NOMO-1 (cell line): Measurements from ENCODE around the gene COQ10A.
"Not testable (repeated sequence)": the region's sequence is repeated elsewhere in the genome, so short reads cannot be mapped to it uniquely, and the experiment has no call there.

Source experiments
- DNase-seq, 2 experiments: peaks; one replicate each; lab custom pipeline; 2025; ENCODE audit not compliant: unreplicated experiment in 2 of 2; lab: John Stamatoyannopoulos, UW

The COQ10A gene

GRCh38 chr12:56274299-56274698 is 7.6 kb downstream of the COQ10A start:
- DNase-seq = no peak

GRCh38 chr12:56278905-56279304 is 12.2 kb downstream of the COQ10A start:
- DNase-seq = no peak

GRCh38 chr12:56280849-56281248 is 14.1 kb downstream of the COQ10A start:
- no peak for DNase-seq

- DNase-seq = no peak
Measured at GRCh38 chr12:56282030-56282429, 15.3 kb downstream of the COQ10A start.

- DNase-seq = no peak
Measured at GRCh38 chr12:56282579-56282978, 15.8 kb downstream of the COQ10A start.

- not testable (repeated sequence) for DNase-seq
Measured at GRCh38 chr12:56284263-56284662, 17.5 kb downstream of the COQ10A start.

- no peak for DNase-seq
Measured at GRCh38 chr12:56286044-56286830, 19.5 kb downstream of the COQ10A start.

- DNase-seq = peak; percentile 14 to 37
Measured at GRCh38 chr12:56288705-56289387, 22.1 kb downstream of the COQ10A start.

- DNase-seq = no peak
Measured at GRCh38 chr12:56293795-56294194, 27.1 kb downstream of the COQ10A start.

- DNase-seq = peak; percentile 27 to 50
Measured at GRCh38 chr12:56296295-56296694, 29.6 kb downstream of the COQ10A start.

- DNase-seq = no peak
Measured at GRCh38 chr12:56297400-56297799, 30.7 kb downstream of the COQ10A start.

GRCh38 chr12:56298828-56299227 is 32.1 kb downstream of the COQ10A start:
- no peak for DNase-seq

GRCh38 chr12:56299308-56299852 is 32.6 kb downstream of the COQ10A start:
- peak; percentile 20 to 36 for DNase-seq

GRCh38 chr12:56299853-56300643 is 33.3 kb downstream of the COQ10A start, which contains the start of gene CS:
Gene CS (minus strand): TSS chr12:56300330. CDS start chr12:56300201, 129 bp downstream.
- peak; percentile 98 for DNase-seq

- no peak for DNase-seq
Measured at GRCh38 chr12:56300644-56301464, 34.1 kb downstream of the COQ10A start.

GRCh38 chr12:56304276-56304675 is 37.5 kb downstream of the COQ10A start:
- no peak for DNase-seq

GRCh38 chr12:56304872-56305590 is 38.3 kb downstream of the COQ10A start:
- DNase-seq = no peak

- DNase-seq = no peak
Measured at GRCh38 chr12:56307221-56307965, 40.7 kb downstream of the COQ10A start.

- DNase-seq = no peak
Measured at GRCh38 chr12:56308714-56309113, 42.0 kb downstream of the COQ10A start.
